ENCODE data around the gene SYNE2. TPM values are rescaled to one million over a fixed set of nuclear protein-coding genes. Genes with fewer than 3 reads are reported as not detected.

The SYNE2 gene
- total and polyA plus RNA-seq, 2 donors (not counting 3 experiments of a cell fraction or from before 2014, with no cell fraction given), result 16.0 to 53.7 TPM

- Histone ChIP-seq H3K79me2 (ENCODE audit: control insufficient read depth, insufficient read depth, low read length) (no peaks in the 10 kb centered on the region), H3K9ac (replicated peaks; ENCODE audit: extremely low read depth, insufficient read depth, low read length) (no peak overlapping the region), H3K9me1 (replicated peaks; ENCODE audit: control insufficient read depth, extremely low read depth, insufficient read depth, low read length) (no peaks in the 10 kb centered on the region), H2AFZ (ENCODE audit: low read depth, low read length) (no peak overlapping the region), H3K4me1 (ENCODE audit: control insufficient read depth, extremely low read depth, insufficient read depth, low read length) (no peaks in the 10 kb centered on the region), H3K27me3 (ENCODE audit: control insufficient read depth in 2 of 2, insufficient read depth in 2 of 2, low read length in 2 of 2) (no peaks in the 10 kb centered on the region), H3K4me2 (ENCODE audit: insufficient read depth, low read length) (no peak overlapping the region), H3K9me3 (replicated peaks; ENCODE audit: control insufficient read depth, insufficient read depth, low read length) (no peaks in the 10 kb centered on the region), H3K4me3 (replicated peaks in 1 of 3; ENCODE audit: insufficient read depth in 1 of 3, low read depth in 1 of 3, low read length in 3 of 3) (no peak overlapping the region), H4K20me1 (replicated peaks; ENCODE audit: control insufficient read depth, extremely low read depth, insufficient read depth, low read length) (no peaks in the 10 kb centered on the region), H3K36me3 (ENCODE audit: control insufficient read depth in 2 of 2, extremely low read depth in 1 of 2, insufficient read depth in 2 of 2, low read length in 2 of 2) (peaks cover 0 to 3% of the 10 kb centered on the region in 2 experiments), H3K27ac (ENCODE audit: insufficient read depth, low read depth, low read length) (no peak overlapping the region)
- dilution Hi-C loops (cut with MboI; ENCODE audit: extremely low pct_ligation_motif_present, low sequenced_read_pairs), result no loop called here
- no peak for FAIRE-seq
- DNase-seq (ENCODE audit: low read depth, low spot score), result no peak
- no peak for TF ChIP-seq MYC (IDR thresholded peaks at IDR 0.05; ENCODE audit: low read depth, low read length)
- TF ChIP-seq FOS (IDR thresholded peaks at IDR 0.05; ENCODE audit: borderline replicate concordance, insufficient read depth, low read length), result no peak
- no peak for TF ChIP-seq JUN (IDR thresholded peaks at IDR 0.05; ENCODE audit: borderline replicate concordance, insufficient read depth, insufficient read length, low read depth)
- TF ChIP-seq EZH2 (IDR thresholded peaks at IDR 0.05; ENCODE audit: borderline replicate concordance, low read depth, low read length, severe bottlenecking), result no peak
- no peak for TF ChIP-seq POLR2AphosphoS5 (IDR thresholded peaks at IDR 0.05; ENCODE audit: insufficient read depth, low read depth, low read length)
- no peak for TF ChIP-seq MAX (IDR thresholded peaks at IDR 0.05; ENCODE audit: insufficient read depth, insufficient read length)
- TF ChIP-seq POLR2A (IDR thresholded peaks at IDR 0.05; ENCODE audit: low read depth, low read length), result no peak
- no peak for TF ChIP-seq CTCF (IDR thresholded peaks at IDR 0.05; ENCODE audit: extremely low read depth in 1 of 2, insufficient read depth in 1 of 2, low read depth in 1 of 2, low read length in 2 of 2)
- no peak for TF ChIP-seq GATA2 (IDR thresholded peaks at IDR 0.05; ENCODE audit: insufficient read depth, insufficient read length, low read depth, low read length)
- CTCF ChIA-PET, result no interaction called here
- no TSS peak for BruUV-seq (replicated peaks)
- intact Hi-C loops (cut with micrococcal nuclease), result no loop called here
- POLR2A ChIA-PET, result no interaction called here
These were observed 240.1 kb downstream of the SYNE2 start for GRCh38 chr14:64092940-64093339.

Data from endothelial cell of umbilical vein (primary cell).